Renal cortical epithelial cell (primary cell): ENCODE results near the gene DPH7. TPM values are rescaled to one million over a fixed set of nuclear protein-coding genes. Genes with fewer than 3 reads are reported as not detected.
"Not testable (repeated sequence)": the region's sequence is repeated elsewhere in the genome, so short reads cannot be mapped to it uniquely, and the experiment has no call there.

Experiments used
- DNase-seq: peaks from one replicate; pipeline ENCODE4 v3.0.0-alpha.2; 2011; ENCODE audit warnings: low read depth
- total RNA-seq: library from RNA; depleted of rRNA; stranded (reverse); fragments of >200 nt; gene quantifications from 2 replicates; pipeline ENCODE4 v1.2.3, GENCODE V29; 2014

DPH7 gene
- total RNA-seq, 1 donor from 2014 or later, result 29.9 TPM

- no peak for DNase-seq
Measured at GRCh38 chr9:137580954-137581322, 2.2 kb upstream of the DPH7 start.

GRCh38 chr9:137580209-137580953 is 1.7 kb upstream of the DPH7 start:
- DNase-seq, result no peak

- no peak for DNase-seq
Measured at GRCh38 chr9:137579259-137579604, 507 bp upstream of the DPH7 start.

- no peak for DNase-seq
Measured at GRCh38 chr9:137575716-137576411, 2.9 kb downstream of the DPH7 start.

- DNase-seq, result no peak
Measured at GRCh38 chr9:137575364-137575715, 3.4 kb downstream of the DPH7 start.

- DNase-seq, result no peak
Measured at GRCh38 chr9:137574192-137574591, 4.5 kb downstream of the DPH7 start.

- no peak for DNase-seq
Measured at GRCh38 chr9:137570566-137570965, 8.2 kb downstream of the DPH7 start.

GRCh38 chr9:137569609-137570203 is 9.0 kb downstream of the DPH7 start:
- no peak for DNase-seq

GRCh38 chr9:137568445-137568844 is 10.3 kb downstream of the DPH7 start:
- DNase-seq, result not testable (repeated sequence)

- no peak for DNase-seq
Measured at GRCh38 chr9:137564817-137565411, 13.8 kb downstream of the DPH7 start.

GRCh38 chr9:137564134-137564533 is 14.6 kb downstream of the DPH7 start:
- DNase-seq, result no peak

- no peak for DNase-seq
Measured at GRCh38 chr9:137558127-137558526, 20.6 kb downstream of the DPH7 start.

- peak; percentile 32 for DNase-seq
Measured at GRCh38 chr9:137556069-137556838, 22.5 kb downstream of the DPH7 start.

- no peak for DNase-seq
Measured at GRCh38 chr9:137555179-137555578, 23.5 kb downstream of the DPH7 start.

GRCh38 chr9:137554349-137554748 is 24.4 kb downstream of the DPH7 start:
- DNase-seq, result no peak

GRCh38 chr9:137553654-137554053 is 25.1 kb downstream of the DPH7 start:
- not testable (repeated sequence) for DNase-seq

- peak; percentile 9 for DNase-seq
Measured at GRCh38 chr9:137552022-137552768, 26.5 kb downstream of the DPH7 start.

GRCh38 chr9:137551264-137552021 is 27.3 kb downstream of the DPH7 start, which contains the start of gene MRPL41:
Gene MRPL41, plus strand, starts transcription at chr9:137551879. Its CDS starts 203 bp downstream, at chr9:137552082.
- peak; percentile 50 for DNase-seq

- DNase-seq, result not testable (repeated sequence)
Measured at GRCh38 chr9:137550958-137551263, 27.8 kb downstream of the DPH7 start.

GRCh38 chr9:137550231-137550621 is 28.5 kb downstream of the DPH7 start, which contains the start of gene PNPLA7:
Gene PNPLA7, minus strand, starts transcription at chr9:137550402. Its CDS starts 205 bp downstream, at chr9:137550197.
- peak; percentile 73 for DNase-seq
